HG03060 (cell line): ENCODE measurements around the gene MYBPC2.
"Not testable (repeated sequence)": the region's sequence is repeated elsewhere in the genome, so short reads cannot be mapped to it uniquely, and the experiment has no call there.

ENCODE experiments used
- ATAC-seq: cut with Tn5 transposase; IDR thresholded peaks from one replicate; pipeline ENCODE4 v1.9.1; 2021; ENCODE audit warnings: low read depth, moderate number of reproducible peaks; ENCODE audit not compliant: unreplicated experiment

Gene MYBPC2

DNA sequence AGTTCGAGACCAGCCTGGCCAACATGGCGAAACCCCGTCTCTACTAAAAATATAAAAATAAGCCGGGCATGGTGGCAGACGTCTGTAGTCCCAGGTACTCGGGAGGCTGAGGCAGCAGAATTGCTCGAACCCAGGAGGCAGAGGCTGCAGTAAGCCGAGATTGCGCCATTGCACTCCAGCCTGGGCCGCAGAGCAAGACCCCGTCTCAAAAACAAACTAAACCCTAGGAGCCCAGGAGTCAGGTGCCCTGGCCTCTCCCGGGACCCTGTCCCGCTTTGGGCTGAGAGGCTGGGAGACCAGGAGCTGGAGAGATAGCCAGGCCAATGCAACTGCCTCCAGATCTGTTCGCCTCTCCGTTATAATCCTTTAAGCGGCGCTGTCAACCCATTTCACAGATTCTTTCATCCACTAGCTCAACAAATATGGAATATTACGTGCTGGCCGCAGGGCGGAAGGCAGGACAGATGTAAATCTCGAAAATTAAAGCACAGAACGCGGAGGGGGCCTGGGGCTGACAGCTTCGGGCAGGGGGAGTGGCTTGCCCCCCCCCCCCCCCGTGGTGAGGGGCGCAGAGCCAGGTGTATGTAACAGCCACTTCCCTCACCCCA, 5.3 kb upstream of the MYBPC2 start:
- ATAC-seq: no peak

DNA sequence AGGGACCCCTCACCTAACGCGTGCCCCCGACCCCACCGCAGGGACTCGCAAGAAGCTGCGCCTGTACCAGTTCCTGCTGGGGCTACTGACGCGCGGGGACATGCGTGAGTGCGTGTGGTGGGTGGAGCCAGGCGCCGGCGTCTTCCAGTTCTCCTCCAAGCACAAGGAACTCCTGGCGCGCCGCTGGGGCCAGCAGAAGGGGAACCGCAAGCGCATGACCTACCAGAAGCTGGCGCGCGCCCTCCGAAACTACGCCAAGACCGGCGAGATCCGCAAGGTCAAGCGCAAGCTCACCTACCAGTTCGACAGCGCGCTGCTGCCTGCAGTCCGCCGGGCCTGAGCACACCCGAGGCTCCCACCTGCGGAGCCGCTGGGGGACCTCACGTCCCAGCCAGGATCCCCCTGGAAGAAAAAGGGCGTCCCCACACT, 4.7 kb upstream of the MYBPC2 start:
- no peak for ATAC-seq

DNA sequence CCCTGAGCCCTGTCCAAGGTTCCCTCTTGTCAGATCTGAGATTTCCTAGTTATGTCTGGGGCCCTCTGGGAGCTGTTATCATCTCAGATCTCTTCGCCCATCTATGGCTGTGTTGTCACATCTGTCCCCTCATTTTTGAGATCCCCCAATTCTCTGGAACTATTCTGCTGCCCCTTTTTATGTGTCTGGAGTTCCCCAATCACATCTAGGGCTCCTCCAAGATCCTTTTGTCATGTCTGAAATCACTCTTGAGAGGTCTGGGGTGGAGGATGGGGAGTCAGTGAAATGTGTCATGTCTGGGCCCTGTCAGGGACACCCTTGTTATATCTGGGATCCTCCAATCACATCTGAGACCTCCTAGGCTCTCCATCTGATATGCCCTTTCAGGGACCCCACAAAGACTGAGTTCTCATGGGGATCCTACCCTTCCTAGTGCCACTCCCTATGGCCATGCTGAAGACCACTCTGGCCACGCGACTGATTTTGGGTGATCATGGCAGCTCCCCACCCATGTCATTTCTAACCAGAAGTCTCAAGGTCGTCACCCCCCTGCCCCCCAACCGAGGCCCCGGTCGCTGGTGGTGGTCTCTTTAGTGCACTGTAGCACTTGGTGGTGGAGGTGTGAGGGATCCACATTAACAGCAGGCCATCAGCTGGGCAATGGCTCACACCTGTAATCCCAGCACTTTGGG, 3.8 kb upstream of the MYBPC2 start:
- no peak for ATAC-seq

- ATAC-seq: no peak
Observed at GRCh38 chr19:50430888-50431342, 1.8 kb upstream of the MYBPC2 start.

- no peak for ATAC-seq
Observed at GRCh38 chr19:50431343-50432220, 1.1 kb upstream of the MYBPC2 start.

DNA sequence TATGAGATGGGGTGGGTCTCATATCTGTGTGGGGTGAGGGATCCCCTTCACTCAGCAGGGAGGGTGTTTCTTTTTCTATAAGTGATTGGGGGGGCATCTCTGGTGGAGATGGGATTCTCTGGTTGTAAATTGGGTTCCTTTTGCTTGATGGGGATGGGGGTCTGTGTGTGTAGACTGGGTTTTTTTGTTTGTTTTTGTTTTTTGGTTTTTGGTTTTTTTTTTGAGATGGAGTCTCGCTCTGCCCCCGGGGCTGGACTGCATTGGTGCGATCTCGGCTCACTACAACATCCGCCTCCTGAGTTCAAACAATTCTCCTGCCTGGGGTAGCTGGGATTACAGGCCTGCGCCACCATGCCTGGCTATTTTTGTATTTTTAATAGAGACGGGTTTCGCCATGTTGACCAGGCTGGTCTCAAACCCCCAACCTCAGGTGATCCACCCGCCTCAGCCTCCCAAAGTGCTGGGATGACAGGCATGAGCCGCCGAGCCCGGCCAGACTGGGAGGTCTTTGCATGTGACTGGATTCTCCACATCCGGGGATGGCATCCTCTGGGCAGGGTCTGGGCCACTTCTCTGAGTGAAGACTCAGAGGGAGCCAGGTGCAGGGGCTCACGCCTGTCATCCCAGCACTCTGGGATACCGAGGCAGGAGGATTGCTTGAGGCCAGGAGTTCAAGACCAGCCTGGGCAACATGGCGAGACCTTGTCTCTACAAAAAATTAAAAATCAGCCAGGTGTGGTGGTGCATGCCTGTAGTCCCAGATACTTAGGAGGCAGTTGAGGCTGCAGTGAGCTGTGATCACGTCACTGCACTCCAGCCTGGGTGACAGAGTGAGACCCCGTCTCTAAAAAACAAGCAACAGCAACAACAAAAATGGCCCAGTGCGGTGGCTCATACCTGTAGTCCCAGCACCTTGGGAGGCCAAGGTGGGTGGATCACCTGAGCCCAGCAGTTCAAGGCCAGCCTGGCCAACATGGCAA, 799 bp downstream of the MYBPC2 start:
- ATAC-seq: no peak

DNA sequence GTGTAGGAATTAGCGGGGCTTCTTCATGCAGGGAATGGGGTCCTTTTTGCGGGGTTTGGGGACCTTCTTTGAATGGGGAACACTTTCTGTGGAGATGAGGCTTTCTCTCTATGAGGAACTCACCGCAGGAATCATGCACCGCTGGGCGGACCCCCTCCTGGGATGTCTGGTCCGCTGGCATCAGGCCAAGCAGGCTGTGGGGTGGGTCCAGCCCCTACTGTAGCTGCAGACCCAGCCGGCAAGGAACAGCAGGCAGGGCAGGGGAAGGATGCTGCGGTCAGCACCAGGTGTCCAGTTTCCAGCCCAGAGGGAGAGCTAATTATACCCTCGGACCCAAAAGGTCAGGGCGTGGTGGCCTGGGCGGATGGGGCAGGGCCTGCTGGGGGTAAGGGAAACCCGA, 1.8 kb downstream of the MYBPC2 start:
- no peak for ATAC-seq

DNA sequence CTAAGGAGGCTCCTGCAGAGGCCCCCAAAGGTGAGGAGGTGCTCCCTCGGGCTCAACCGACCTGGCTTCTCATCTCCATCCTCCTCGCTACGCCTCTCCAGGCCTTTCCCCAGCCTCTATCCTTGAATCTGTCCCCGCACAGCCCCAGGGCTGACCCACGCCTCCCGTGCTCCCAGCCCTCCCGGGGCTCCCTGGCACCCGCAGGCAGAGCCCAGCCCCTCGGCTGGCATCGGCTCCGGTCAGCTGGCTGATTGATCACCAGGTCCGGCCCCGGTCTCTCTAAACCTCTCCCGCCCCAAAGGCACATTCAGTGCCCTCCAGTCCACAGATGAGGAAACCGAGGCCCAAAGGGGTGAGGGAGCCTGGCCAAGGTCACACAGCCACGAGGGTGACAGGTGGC, 2.5 kb downstream of the MYBPC2 start:
- no peak for ATAC-seq

GRCh38 chr19:50435627-50436026, 2.9 kb downstream of the MYBPC2 start:
- no peak for ATAC-seq

DNA sequence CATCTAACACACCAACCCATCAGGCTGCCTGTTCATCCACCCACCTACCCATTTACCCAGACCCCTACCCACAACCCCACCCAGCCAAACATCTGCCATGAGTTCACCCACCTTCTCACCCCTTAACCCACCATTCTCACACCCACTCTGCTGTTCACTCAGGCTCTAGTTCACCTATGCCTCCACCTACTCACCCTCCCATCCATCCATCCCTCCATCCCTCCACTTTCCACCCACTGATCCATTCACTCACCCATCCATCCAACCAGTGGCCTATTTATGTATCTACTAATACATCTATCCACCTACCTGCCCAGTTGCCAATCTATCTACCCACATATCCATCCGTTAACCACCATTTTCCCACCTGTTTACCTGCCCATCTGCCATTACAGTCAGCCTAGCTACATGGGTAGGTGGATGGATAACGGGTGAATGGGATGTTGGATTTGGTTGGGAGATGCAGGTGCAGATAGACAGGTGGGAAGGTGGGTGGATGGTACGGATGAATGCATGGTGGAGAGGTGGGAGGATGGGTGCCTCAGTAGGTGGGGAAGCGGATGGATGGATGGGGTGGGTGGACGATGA, 5.3 kb downstream of the MYBPC2 start:
- no peak for ATAC-seq

DNA sequence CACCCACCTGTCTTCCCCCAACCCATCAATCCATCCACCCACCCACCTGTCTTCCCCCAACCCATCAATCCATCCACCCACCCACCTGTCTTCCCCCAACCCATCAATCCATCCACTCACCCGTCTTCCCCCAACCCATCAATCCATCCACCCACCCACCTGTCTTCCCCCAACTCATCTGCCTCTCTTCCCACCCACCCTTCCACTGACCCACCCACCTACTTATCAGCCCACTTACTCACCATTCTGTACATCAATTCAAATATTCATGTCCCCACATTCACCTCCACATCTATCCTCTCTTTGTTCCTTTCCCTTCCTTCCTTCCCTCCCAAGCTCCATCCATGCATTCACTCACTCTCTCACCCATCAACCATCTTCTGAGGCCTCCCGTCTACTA, 6.4 kb downstream of the MYBPC2 start:
- not testable (repeated sequence) for ATAC-seq

DNA sequence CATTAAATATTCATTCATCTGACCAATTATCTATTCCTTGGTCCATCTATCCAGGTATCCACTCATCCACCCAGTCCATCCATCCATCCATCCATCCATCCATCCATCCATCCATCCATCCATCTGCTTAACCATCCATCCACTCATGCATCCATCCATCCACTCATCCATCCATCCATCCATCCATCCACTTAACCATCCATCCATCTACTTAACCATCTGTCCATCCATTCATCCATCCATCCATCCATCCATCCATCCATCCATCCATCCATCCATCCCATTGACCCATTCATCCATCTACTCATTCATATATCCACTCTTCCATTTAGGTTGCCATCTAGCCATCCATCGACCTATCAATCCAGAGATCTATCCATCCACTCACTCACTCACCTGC, 11.4 kb downstream of the MYBPC2 start:
- ATAC-seq: no peak

DNA sequence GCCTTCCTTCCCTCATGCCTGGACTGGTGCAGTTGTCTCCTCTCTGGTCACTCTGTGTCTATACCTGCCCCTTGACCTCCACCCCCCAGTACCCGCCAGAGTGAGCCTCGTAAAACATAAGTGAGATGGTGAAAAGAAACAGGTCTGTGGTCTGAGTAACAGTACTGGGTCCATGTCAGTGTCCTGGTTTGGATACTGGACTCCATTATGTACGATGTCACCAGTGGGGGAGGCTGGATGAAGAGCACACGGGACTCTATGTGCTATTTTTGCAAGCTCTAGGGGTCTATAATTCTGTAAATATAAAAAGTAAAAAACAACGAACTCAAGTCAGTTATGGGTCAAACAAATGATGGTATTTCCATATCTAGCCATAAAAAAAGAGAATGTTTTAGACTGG, 14.4 kb downstream of the MYBPC2 start:
- ATAC-seq: no peak

DNA sequence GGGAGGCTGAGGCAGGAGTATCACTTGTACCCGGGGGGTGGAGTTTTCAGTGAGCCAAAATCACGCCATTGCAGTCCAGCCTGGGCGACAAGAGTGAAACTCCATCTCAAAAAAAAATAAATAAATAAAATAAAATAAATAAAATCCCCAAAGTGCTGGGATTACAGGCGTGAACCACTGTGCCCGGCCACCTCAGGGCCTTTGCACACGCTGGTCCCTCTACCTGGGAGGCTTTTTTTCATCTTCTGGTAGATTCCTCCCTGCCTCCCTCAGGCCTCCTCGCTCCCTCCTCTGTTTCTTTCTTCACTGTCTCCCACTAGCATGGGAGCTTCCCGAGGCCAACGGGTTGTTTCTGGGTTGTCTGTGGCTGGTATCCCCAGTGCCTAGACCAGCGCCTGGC, 15.1 kb downstream of the MYBPC2 start:
- ATAC-seq: no peak

- no peak for ATAC-seq
Observed at GRCh38 chr19:50449236-50449899, 16.7 kb downstream of the MYBPC2 start.

- no peak for ATAC-seq
Observed at GRCh38 chr19:50450369-50451222, 17.9 kb downstream of the MYBPC2 start.

DNA sequence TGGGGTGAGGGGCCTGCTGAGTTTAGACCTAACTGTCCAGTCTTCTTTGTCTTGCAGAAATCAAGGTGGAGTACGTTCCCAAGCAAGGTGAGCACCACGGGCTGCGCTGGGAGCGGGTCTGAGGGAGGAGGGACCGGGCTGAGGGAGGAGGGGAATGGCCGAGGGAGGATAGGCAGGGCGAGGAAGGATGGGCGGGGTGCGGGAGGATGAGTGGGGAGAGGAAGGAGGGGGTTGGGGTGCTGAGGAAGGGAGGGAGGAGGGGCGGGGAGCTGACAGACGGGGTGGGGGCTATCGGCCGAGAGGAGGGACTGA, 18.5 kb downstream of the MYBPC2 start:
- ATAC-seq: no peak

DNA sequence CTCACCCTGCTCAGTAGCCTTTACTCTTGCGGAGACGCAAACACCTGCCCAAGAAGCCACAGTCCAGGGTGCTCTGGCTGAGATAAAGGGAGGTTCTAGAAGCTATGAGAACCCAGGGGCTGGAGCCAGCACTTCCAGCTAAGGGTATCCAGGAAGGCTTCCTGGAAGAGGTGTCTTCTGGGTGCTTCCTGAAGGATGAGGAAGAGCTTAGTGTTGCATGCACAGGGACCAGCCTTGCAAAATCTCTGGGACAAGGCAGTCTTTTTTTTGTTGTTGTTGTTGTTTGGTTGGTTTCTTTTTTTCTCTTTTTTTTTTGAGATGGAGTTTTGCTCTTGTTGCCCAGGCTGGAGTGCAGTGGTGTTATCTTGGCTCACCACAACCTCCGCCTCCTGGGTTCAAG, 20.6 kb downstream of the MYBPC2 start:
- no peak for ATAC-seq

DNA sequence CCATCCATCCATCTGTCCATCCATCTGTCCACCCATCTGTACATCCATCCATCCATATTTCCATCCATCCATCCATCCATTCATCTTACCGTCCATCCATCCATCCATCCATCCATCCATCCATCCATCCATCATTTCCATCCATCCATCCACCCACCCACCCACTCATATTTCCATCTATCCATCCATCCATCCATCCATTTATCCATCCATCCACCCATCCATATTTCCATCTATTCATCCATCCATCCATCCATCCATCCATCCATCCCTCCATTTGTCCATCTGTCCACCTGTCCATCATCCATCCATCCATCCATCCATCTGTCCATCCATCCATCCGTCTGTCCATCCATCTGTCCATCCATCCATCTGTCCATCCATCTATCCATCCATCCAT, 23.3 kb downstream of the MYBPC2 start:
- no peak for ATAC-seq
